Measurements from ENCODE around the gene TUBGCP3. TPM values are rescaled to one million over a fixed set of nuclear protein-coding genes. Genes with fewer than 3 reads are reported as not detected.

The TUBGCP3 gene
- total and polyA plus RNA-seq, 11 donors, result 6.0 to 23.5 (median 15.6) TPM

- no peak overlapping the region for H3K4me3 ChIP-seq
- H3K4me1 ChIP-seq, result peaks cover 0 to 11% (median 0%) of the 10 kb centered on the region in 12 donors
- no peaks in the 10 kb centered on the region for H3K27me3 ChIP-seq
- H3K27ac ChIP-seq, result no peak overlapping the region
- DNase-seq (no peak), ATAC-seq (no peak)
- TF ChIP-seq POLR2A (IDR thresholded peaks at IDR 0.05) (no peak), CTCF (IDR thresholded peaks at IDR 0.05) (no peak)
- 69 to 76% (median 71%) methylated on average over 2 of the region's 2 CpGs for WGBS, 4 donors
- peaks cover 0 to 14% (median 3%) of the 10 kb centered on the region in 9 donors for H3K36me3 ChIP-seq
- no peaks in the 10 kb centered on the region for H3K9me3 ChIP-seq
- intact Hi-C loops (cut with DNase I), result no loop called here
Observed at GRCh38 chr13:112530861-112531260, 57.1 kb downstream of the TUBGCP3 start.

GRCh38 chr13:112529216-112529615 lies 58.7 kb downstream of the TUBGCP3 start:
- 84 to 96% (median 91%) methylated on average over 8 of the region's 8 CpGs for whole genome bisulfite sequencing, 4 donors
- intact Hi-C loops (cut with DNase I), result no loop called here
- TF ChIP-seq CTCF (IDR thresholded peaks at IDR 0.05) (no peak), POLR2A (IDR thresholded peaks at IDR 0.05) (no peak)
- Histone ChIP-seq H3K9me3 (no peaks in the 10 kb centered on the region), H3K4me3 (no peak overlapping the region), H3K4me1 (peaks cover 0 to 11% (median 0%) of the 10 kb centered on the region in 12 donors), H3K27ac (no peak overlapping the region), H3K36me3 (peaks cover 0 to 27% (median 12%) of the 10 kb centered on the region in 9 donors), H3K27me3 (no peaks in the 10 kb centered on the region)
- no peak for DNase-seq
- ATAC-seq, result no peak

- intact Hi-C loops (cut with DNase I), result no loop called here
- ATAC-seq (no peak), DNase-seq (no peak)
- H3K36me3 ChIP-seq, result peaks cover 0 to 54% (median 40%) of the 10 kb centered on the region in 9 donors
- no peaks in the 10 kb centered on the region for H3K4me1 ChIP-seq
- no peaks in the 10 kb centered on the region for H3K9me3 ChIP-seq
- H3K27me3 ChIP-seq, result no peaks in the 10 kb centered on the region
- no peak for TF ChIP-seq POLR2A (IDR thresholded peaks at IDR 0.05)
- no peak for TF ChIP-seq CTCF (IDR thresholded peaks at IDR 0.05)
- H3K27ac ChIP-seq, result no peak overlapping the region
- 97 to 99% (median 98%) methylated on average over 9 of the region's 9 CpGs for whole genome bisulfite sequencing, 4 donors
- H3K4me3 ChIP-seq, result no peak overlapping the region
Observed at GRCh38 chr13:112526146-112526853, 61.7 kb downstream of the TUBGCP3 start.

GRCh38 chr13:112525356-112525945 lies 62.5 kb downstream of the TUBGCP3 start:
- Histone ChIP-seq H3K9me3 (no peaks in the 10 kb centered on the region), H3K4me1 (no peaks in the 10 kb centered on the region), H3K27ac (no peak overlapping the region), H3K4me3 (no peak overlapping the region), H3K36me3 (peaks cover 0 to 62% (median 48%) of the 10 kb centered on the region in 9 donors), H3K27me3 (no peaks in the 10 kb centered on the region)
- WGBS, 4 donors, result 93 to 96% (median 95%) methylated on average over 7 of the region's 7 CpGs
- ATAC-seq (no peak), DNase-seq (no peak)
- intact Hi-C loops (cut with DNase I), result no loop called here
- TF ChIP-seq CTCF (IDR thresholded peaks at IDR 0.05) (no peak), POLR2A (IDR thresholded peaks at IDR 0.05) (no peak)
